ENCODE data around the gene CAPN5. TPM values are rescaled to one million over a fixed set of nuclear protein-coding genes. Genes with fewer than 3 reads are reported as not detected.

CAPN5 gene
- total RNA-seq, 1 donor from 2014 or later, result 6.5 TPM

DNA sequence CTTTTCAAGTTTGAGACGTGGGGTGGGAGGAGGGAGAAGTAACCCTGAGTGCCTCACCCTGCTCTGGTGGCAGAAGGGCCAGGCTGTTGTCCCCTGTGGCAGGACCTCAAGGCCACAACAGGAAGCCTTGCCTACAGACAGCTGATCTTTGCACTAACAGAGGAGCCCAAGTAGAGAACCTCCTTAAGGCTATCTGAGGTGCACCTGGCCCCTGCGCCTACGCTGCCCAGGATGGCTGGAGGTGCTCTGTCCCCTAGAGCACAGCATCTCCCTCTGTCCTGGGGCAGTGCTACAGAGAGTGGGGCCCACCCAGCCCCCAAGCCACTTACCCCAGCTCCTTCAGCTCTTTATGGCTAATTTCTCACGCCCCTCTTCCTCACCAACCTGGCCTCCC is 88.3 kb downstream of the CAPN5 start:
- no peaks in the 10 kb centered on the region for H3K4me1 ChIP-seq
- peaks cover 4% of the 10 kb centered on the region for H3K27me3 ChIP-seq
- H3K4me3 ChIP-seq, result no peak overlapping the region
- DNase-seq, result no peak
- H3K9me3 ChIP-seq, result no peaks in the 10 kb centered on the region
- no peak for ATAC-seq
- intact Hi-C loops (cut with DNase I), result no loop called here
- TF ChIP-seq, protein P1, sequence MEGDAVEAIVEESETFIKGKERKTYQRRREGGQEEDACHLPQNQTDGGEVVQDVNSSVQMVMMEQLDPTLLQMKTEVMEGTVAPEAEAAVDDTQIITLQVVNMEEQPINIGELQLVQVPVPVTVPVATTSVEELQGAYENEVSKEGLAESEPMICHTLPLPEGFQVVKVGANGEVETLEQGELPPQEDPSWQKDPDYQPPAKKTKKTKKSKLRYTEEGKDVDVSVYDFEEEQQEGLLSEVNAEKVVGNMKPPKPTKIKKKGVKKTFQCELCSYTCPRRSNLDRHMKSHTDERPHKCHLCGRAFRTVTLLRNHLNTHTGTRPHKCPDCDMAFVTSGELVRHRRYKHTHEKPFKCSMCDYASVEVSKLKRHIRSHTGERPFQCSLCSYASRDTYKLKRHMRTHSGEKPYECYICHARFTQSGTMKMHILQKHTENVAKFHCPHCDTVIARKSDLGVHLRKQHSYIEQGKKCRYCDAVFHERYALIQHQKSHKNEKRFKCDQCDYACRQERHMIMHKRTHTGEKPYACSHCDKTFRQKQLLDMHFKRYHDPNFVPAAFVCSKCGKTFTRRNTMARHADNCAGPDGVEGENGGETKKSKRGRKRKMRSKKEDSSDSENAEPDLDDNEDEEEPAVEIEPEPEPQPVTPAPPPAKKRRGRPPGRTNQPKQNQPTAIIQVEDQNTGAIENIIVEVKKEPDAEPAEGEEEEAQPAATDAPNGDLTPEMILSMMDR (IDR thresholded peaks at IDR 0.05), result no peak
- H3K27ac ChIP-seq, result no peak overlapping the region
- H3K36me3 ChIP-seq, result no peaks in the 10 kb centered on the region

DNA sequence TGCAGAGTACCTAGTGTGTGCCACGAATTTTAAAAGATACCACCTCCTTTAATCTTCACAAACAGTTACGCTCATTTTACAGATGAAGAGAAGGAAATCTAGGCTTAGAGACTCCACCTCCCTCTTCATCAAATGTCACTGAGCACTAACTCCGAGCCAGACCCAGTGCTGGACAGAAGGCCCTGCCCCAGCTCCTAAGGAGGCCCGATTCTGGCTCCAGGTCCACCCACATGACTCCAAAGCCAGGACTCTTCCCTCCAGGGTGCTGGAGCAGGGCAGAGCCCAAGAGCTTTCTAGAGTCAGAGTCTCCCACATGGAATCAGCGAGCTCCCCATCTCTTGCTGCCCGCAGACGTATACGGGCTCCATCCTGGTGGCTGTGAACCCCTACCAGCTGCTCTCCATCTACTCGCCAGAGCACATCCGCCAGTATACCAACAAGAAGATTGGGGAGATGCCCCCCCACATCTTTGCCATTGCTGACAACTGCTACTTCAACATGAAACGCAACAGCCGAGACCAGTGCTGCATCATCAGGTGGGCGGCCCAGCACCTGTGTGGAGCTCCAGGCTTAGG is 88.9 kb downstream of the CAPN5 start:
- intact Hi-C loops (cut with DNase I), result no loop called here
- TF ChIP-seq, protein P1 (IDR thresholded peaks at IDR 0.05), result no peak
- H3K27ac ChIP-seq, result no peak overlapping the region
- DNase-seq (no peak), ATAC-seq (no peak)
- H3K4me1 ChIP-seq, result no peaks in the 10 kb centered on the region
- no peaks in the 10 kb centered on the region for H3K9me3 ChIP-seq
- H3K27me3 ChIP-seq, result no peaks in the 10 kb centered on the region
- no peak overlapping the region for H3K4me3 ChIP-seq
- no peaks in the 10 kb centered on the region for H3K36me3 ChIP-seq

DNA sequence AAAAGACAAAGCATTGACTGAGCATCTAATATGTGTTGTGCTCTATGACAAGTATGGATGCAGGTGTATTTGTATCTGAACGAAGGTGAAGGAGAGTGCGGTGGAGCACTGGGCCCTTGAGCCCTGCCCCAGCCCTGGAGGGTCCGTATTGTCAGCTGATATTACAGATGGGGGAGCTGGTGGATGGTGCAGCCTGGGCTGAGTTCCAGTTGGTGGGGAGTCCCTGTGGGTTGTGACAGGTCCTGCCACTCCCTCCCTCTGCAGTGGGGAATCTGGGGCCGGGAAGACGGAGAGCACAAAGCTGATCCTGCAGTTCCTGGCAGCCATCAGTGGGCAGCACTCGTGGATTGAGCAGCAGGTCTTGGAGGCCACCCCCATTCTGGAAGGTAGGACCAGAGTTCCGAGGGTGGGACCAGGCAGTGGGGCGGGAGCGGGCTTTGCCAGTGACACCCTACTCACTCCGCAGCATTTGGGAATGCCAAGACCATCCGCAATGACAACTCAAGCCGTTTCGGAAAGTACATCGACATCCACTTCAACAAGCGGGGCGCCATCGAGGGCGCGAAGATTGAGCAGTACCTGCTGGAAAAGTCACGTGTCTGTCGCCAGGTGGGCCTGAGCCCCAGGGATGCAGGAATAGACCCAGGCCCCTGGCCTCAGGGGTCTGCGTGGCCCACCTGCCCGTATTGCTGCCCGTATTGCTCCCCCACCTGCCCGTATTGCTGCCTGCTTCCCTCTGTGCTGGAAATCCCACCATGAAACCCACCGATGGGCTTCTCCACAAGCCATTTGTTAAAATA is 89.8 kb downstream of the CAPN5 start:
- H3K4me3 ChIP-seq, result no peak overlapping the region
- TF ChIP-seq, protein P1 (IDR thresholded peaks at IDR 0.05), result no peak
- ATAC-seq (no peak), DNase-seq (no peak)
- H3K36me3 ChIP-seq, result no peaks in the 10 kb centered on the region
- intact Hi-C loops (cut with DNase I), result no loop called here
- no peak overlapping the region for H3K27ac ChIP-seq
- H3K9me3 ChIP-seq, result no peaks in the 10 kb centered on the region
- no peaks in the 10 kb centered on the region for H3K4me1 ChIP-seq
- H3K27me3 ChIP-seq, result no peaks in the 10 kb centered on the region

DNA sequence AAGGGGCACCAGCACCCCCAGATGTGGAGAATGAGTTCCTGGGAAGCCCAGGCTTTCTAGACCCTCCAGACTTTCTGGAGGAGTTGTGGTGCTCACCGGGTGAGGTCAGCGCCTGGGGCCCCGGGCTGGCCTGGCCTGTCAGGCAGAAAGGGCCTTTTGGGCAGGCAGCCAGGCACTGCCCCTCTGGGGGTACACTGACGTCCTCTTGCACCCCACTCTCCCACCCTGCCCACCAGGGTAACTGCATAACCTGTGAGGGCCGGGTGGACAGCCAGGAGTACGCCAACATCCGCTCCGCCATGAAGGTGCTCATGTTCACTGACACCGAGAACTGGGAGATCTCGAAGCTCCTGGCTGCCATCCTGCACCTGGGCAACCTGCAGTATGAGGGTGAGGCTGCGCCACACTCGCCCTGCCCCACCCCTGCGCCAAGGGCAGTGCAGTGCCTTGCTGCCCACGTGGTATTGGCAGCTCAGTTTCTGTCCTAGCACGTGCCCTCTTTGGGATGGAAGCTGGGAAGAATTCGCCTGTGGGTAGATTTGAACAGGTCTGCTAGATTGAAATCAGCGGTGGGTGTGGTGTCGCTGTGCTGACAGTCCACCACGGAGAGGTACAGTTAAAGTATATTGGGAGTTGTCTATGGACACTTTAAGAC is 91.4 kb downstream of the CAPN5 start:
- Histone ChIP-seq H3K27ac (no peak overlapping the region), H3K27me3 (no peaks in the 10 kb centered on the region), H3K36me3 (no peaks in the 10 kb centered on the region), H3K9me3 (no peaks in the 10 kb centered on the region), H3K4me1 (no peaks in the 10 kb centered on the region), H3K4me3 (no peak overlapping the region)
- ATAC-seq, result no peak
- intact Hi-C loops (cut with DNase I), result no loop called here
- TF ChIP-seq, protein P1 (IDR thresholded peaks at IDR 0.05), result no peak
- DNase-seq, result no peak

DNA sequence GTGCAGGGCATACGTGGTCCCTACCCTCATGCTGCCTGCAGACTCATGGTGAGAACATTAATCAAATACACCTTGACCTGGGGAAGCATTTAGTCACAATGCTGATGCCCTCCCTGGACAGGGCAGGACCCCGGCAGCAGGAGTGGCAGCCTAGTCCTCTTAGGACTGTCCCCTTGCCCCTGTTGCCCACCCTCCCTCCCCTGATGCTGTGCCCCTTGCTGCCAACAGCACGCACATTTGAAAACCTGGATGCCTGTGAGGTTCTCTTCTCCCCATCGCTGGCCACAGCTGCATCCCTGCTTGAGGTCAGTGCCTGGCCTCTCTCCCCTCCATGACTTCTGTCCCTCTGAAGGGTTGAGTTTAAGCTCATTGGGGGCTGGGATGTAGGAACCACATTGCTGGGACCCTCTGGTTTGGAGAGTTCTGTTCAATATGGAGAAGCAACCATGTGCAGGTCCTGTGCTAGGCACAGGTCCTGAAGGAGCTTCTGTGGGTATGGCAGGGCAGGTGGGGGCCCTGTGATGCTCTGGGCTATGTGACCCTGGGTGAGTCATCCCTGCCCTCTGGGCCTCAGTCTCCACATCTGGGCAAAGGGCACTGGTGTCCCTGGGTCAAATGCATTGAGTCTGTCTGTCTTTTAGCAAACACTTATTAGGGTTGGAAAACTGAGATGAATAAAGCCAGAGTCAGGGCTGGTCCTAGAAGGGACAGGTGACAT is 92.6 kb downstream of the CAPN5 start:
- TF ChIP-seq, protein P1 (IDR thresholded peaks at IDR 0.05), result no peak
- ATAC-seq (no peak), DNase-seq (no peak)
- Histone ChIP-seq H3K4me3 (no peak overlapping the region), H3K4me1 (no peaks in the 10 kb centered on the region), H3K27ac (no peak overlapping the region), H3K27me3 (no peaks in the 10 kb centered on the region), H3K9me3 (no peaks in the 10 kb centered on the region), H3K36me3 (no peaks in the 10 kb centered on the region)
- intact Hi-C loops (cut with DNase I), result no loop called here
